Measurements from ENCODE around the gene MCAM.

The MCAM gene

DNA sequence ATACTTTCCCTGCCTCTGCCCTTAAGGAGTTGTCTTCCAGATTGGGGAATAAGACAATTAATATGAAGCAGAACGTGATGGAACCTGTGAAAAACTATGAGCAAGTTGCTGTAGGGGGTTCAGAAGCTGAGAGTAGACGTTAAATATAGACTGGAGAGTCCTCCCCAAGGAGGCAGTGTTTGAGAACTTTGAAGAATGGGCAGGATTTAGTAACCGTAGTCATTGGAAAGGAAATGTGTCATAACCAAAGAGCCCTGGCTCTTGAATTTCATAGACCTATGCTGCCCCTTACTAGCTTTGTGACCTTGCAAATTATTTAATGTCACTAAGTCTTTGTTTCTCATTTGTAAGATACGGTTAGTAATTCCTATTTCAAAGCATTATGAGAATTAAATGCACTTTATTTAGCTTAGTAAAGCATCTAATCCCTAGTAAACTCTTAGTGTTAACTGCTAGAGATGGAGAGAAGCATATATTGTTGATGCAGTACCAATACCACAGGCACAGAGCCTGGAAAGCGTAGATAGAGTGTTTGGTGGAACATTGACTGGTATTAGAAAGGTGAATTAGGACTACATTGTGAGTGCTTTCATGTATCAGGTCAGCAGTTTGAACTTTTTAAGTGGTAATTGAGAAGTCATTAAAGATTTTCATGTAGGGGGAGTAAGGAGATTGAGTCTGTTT is 54.1 kb downstream of the MCAM start:
- Mint-ChIP-seq H3K9me3 (no peaks in the 10 kb centered on the region), H3K4me3 (no peak overlapping the region), H3K4me1 (ENCODE audit: low read depth) (peaks cover 37% of the 10 kb centered on the region), H3K27me3 (no peaks in the 10 kb centered on the region), H3K36me3 (ENCODE audit: low read depth) (peaks cover 20% of the 10 kb centered on the region), H3K27ac (no peak overlapping the region)
- intact Hi-C loops (cut with micrococcal nuclease), result loop anchor here (10.0 kb wide), 1 partner anchor 48 kb away; no protein-coding TSS in a partner anchor

DNA sequence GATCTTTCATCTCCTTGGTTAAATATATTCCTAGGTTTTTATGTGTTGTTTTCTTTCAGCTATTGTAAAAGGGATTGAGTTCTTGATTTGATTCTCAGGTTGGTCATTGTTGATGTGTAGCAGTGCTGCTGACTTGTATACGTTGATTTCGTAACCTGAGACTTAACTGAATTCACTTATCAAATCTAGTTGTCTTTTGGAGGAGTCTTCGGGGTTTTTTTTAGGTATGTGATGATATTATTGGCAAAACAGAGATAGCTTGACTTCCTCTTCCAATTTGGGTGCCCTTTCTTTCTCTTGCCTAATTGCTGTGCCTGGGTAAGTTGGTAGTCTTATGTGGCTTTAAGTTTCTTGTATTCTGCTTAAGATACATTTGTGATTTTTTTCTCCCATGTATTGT is 57.9 kb downstream of the MCAM start:
- no peaks in the 10 kb centered on the region for H3K9me3 Mint-ChIP-seq
- intact Hi-C loops (cut with micrococcal nuclease), result no loop called here
- peaks cover 26% of the 10 kb centered on the region for H3K4me1 Mint-ChIP-seq (ENCODE audit: low read depth)
- no peaks in the 10 kb centered on the region for H3K27me3 Mint-ChIP-seq
- H3K4me3 Mint-ChIP-seq, result no peak overlapping the region
- H3K27ac Mint-ChIP-seq, result no peak overlapping the region
- H3K36me3 Mint-ChIP-seq (ENCODE audit: low read depth), result peaks cover 33% of the 10 kb centered on the region

Measured in dendritic cell treated with granulocyte-macrophage colony-stimulating factor and Interleukin-4, amounts not matched to agents 40 ng/mL and 50 ng/mL, for 4 days (primary cell).